K562 (cell line): ENCODE results near the gene NFKB2. TPM values are rescaled to one million over a fixed set of nuclear protein-coding genes. Genes with fewer than 3 reads are reported as not detected.

Source experiments
- CBX3 ChIP-seq, 2 experiments: IDR thresholded peaks; 1 replicate in 1 of 2; 2 replicates in 1 of 2; pipeline ENCODE4 v1.6.1; 2012; ENCODE audit warnings: inconsistent platforms in 2 of 2, low read length in 2 of 2, borderline replicate concordance in 1 of 2, control low read depth in 1 of 2
- CHD2 ChIP-seq: IDR thresholded peaks from 2 replicates; pipeline ENCODE4 v1.6.1; 2011; ENCODE audit warnings: low read depth, low read length
- FIP1L1 ChIP-seq: fragments of 200-400 bp; formaldehyde crosslinking; IDR thresholded peaks from 2 replicates; pipeline ENCODE4 v1.6.1; 2018; ENCODE audit warnings: mild to moderate bottlenecking, low read depth, low read length; ENCODE audit not compliant: poor library complexity, severe bottlenecking
- FOXJ2 ChIP-seq: fragments of 200-800 bp; sonication (Bioruptor generic); IDR thresholded peaks from 2 replicates; pipeline ENCODE4 v1.6.1; 2016; ENCODE audit warnings: missing genetic modification characterization, missing compliant biosample characterization
- HEY1 ChIP-seq: fragments of 250-450 bp; sonication (Bioruptor Pico); IDR thresholded peaks from 2 replicates; pipeline ENCODE4 v1.5.0; 2020; ENCODE audit warnings: mild to moderate bottlenecking, moderate library complexity, borderline replicate concordance
- L3MBTL2 ChIP-seq: fragments of 450-650 bp; IDR thresholded peaks from 2 replicates; pipeline ENCODE4 v1.6.1; 2016; ENCODE audit warnings: mild to moderate bottlenecking, moderate library complexity
- MAFF ChIP-seq: IDR thresholded peaks from 2 replicates; pipeline ENCODE4 v1.6.1; 2012; ENCODE audit warnings: low read length, improper control_type of control experiment
- NFIC ChIP-seq: fragments of 450-650 bp; IDR thresholded peaks from 2 replicates; pipeline ENCODE4 v1.6.1; 2017; ENCODE audit warnings: mild to moderate bottlenecking, inconsistent platforms
- RAD21 ChIP-seq, 2 experiments: fragments of 250-450 bp in 1 of 2; fragments of 450-650 bp in 1 of 2; sonication (Bioruptor Pico) in 1 of 2; formaldehyde crosslinking in 1 of 2; IDR thresholded peaks in 1 of 2; conservative IDR thresholded peaks in 1 of 2; 2 replicates each; pipeline versions ENCODE4 v1.4.0 to v1.8.0; 2020 to 2022; ENCODE audit warnings: mild to moderate bottlenecking in 2 of 2, moderate library complexity in 1 of 2
- RB1 ChIP-seq: fragments of 450-650 bp; IDR thresholded peaks from 2 replicates; pipeline ENCODE4 v1.6.1; 2017; ENCODE audit warnings: low read depth, mild to moderate bottlenecking
- SAFB ChIP-seq: fragments of 200-400 bp; formaldehyde crosslinking; IDR thresholded peaks from 2 replicates; pipeline ENCODE4 v1.6.1; 2017; ENCODE audit warnings: low read depth, low read length, borderline replicate concordance
- ZNF134 ChIP-seq: fragments of 250-450 bp; sonication (Bioruptor Pico); conservative IDR thresholded peaks from 2 replicates; pipeline ENCODE4 v1.4.0; 2020
- ZNF707 ChIP-seq: fragments of 250-450 bp; sonication (Bioruptor Pico); conservative IDR thresholded peaks from 2 replicates; pipeline ENCODE4 v1.8.0; 2022; ENCODE audit warnings: inconsistent platforms, mild to moderate bottlenecking, moderate library complexity
- ZNF766 ChIP-seq: fragments of 200-800 bp; sonication (Bioruptor generic); conservative IDR thresholded peaks from 2 replicates; pipeline ENCODE4 v1.6.1; 2016; ENCODE audit warnings: missing genetic modification characterization, missing compliant biosample characterization
- polyA plus RNA-seq, 8 experiments: library from polyadenylated mRNA; depleted of rRNA in 4 of 8; stranded (reverse) in 5 of 8; unstranded in 3 of 8; fragments of >200 nt; fragmentation: Nextera tagmentation in 2 of 8; fragmentation: Illumina TruSeq in 1 of 8; extraction: Ambion mirVana in 2 of 8; extraction: Trizol in 1 of 8; gene quantifications; 2 replicates each; pipeline versions ENCODE4 v1.2.1 to v1.2.3, GENCODE V29; 2011 to 2014; ENCODE audit warnings: inconsistent platforms in 1 of 8, missing spikeins in 1 of 8
- total RNA-seq, 7 experiments: library from RNA; depleted of rRNA in 6 of 7; stranded (reverse); fragments of >200 nt in 6 of 7; fragmentation: Illumina TruSeq in 2 of 7; extraction: Trizol in 2 of 7; gene quantifications; 2 replicates each; pipeline versions ENCODE4 v1.2.1 to v1.2.3, GENCODE V29; 2011 to 2021; ENCODE audit warnings: low replicate concordance in 1 of 7
- TF ChIP-seq, protein P1 (sequence below), 3 experiments: fragments of 200-800 bp in 1 of 3; fragments of 250-450 bp in 1 of 3; fragments of 450-650 bp in 1 of 3; sonication (Bioruptor Pico) in 1 of 3; sonication (Bioruptor generic) in 1 of 3; formaldehyde crosslinking in 1 of 3; IDR thresholded peaks; 2 replicates each; pipeline versions ENCODE4 v1.6.1 to v1.8.0; 2016 to 2022; ENCODE audit warnings: mild to moderate bottlenecking in 2 of 3, missing genetic modification characterization in 2 of 3, missing compliant biosample characterization in 1 of 3, moderate library complexity in 1 of 3
- TF ChIP-seq, protein P2 (sequence below): fragments of 450-650 bp; IDR thresholded peaks from 2 replicates; pipeline ENCODE4 v1.6.1; 2016
- TF ChIP-seq, protein P3 (sequence below), 2 experiments: fragments of 200-800 bp in 1 of 2; sonication (Bioruptor generic) in 1 of 2; sonication (generic) in 1 of 2; formaldehyde crosslinking in 1 of 2; IDR thresholded peaks in 1 of 2; conservative IDR thresholded peaks in 1 of 2; 2 replicates each; pipeline versions ENCODE4 v1.5.0 to v1.6.1; 2016 to 2020; ENCODE audit warnings: missing compliant biosample characterization in 1 of 2, missing genetic modification characterization in 1 of 2, missing genetic modification reagents in 1 of 2
- TF ChIP-seq, protein P4 (sequence below): fragments of 450-650 bp; IDR thresholded peaks from 2 replicates; pipeline ENCODE4 v1.6.1; 2018; ENCODE audit warnings: mild to moderate bottlenecking, low read depth; ENCODE audit not compliant: partially characterized antibody

NFKB2 gene
- total and polyA plus RNA-seq, 9 of the 15 experiments (the other 6 are each of a cell fraction or from before 2014, with no cell fraction given), result 0.07 to 20.3 (median 7.9) TPM

DNA sequence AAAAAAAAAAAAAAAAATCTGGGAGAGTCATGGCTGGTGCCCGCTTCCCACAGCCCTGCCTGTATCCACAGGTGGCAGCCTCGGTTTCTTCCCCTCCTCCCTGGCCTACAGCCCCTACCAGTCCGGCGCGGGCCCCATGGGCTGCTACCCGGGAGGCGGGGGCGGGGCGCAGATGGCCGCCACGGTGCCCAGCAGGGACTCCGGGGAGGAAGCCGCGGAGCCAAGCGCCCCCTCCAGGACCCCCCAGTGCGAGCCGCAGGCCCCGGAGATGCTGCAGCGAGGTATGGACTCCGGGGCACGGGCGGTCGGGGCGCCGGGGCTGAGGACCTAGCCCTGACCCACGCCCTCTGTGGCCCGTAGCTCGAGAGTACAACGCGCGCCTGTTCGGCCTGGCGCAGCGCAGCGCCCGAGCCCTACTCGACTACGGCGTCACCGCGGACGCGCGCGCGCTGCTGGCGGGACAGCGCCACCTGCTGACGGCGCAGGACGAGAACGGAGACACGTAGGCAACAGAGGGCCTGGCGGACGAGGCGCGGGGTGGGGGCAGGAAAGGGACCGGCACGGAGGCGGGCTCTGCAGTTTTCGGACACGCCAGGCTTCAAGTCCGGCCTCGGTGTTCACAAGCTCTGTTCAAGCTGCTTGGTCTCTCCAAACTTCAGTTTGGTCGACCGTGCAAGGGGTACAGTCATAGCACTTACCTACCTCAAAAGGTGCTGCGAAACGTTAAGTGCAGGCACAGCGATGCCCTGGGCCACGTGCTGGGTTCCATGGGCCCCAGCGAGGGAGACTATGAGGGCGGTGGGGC, 3.9 kb downstream of the NFKB2 start (continued):
- TF ChIP-seq, protein P1, sequence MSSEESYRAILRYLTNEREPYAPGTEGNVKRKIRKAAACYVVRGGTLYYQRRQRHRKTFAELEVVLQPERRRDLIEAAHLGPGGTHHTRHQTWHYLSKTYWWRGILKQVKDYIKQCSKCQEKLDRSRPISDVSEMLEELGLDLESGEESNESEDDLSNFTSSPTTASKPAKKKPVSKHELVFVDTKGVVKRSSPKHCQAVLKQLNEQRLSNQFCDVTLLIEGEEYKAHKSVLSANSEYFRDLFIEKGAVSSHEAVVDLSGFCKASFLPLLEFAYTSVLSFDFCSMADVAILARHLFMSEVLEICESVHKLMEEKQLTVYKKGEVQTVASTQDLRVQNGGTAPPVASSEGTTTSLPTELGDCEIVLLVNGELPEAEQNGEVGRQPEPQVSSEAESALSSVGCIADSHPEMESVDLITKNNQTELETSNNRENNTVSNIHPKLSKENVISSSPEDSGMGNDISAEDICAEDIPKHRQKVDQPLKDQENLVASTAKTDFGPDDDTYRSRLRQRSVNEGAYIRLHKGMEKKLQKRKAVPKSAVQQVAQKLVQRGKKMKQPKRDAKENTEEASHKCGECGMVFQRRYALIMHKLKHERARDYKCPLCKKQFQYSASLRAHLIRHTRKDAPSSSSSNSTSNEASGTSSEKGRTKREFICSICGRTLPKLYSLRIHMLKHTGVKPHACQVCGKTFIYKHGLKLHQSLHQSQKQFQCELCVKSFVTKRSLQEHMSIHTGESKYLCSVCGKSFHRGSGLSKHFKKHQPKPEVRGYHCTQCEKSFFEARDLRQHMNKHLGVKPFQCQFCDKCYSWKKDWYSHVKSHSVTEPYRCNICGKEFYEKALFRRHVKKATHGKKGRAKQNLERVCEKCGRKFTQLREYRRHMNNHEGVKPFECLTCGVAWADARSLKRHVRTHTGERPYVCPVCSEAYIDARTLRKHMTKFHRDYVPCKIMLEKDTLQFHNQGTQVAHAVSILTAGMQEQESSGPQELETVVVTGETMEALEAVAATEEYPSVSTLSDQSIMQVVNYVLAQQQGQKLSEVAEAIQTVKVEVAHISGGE (CRISPR knock-in tag; IDR thresholded peaks at IDR 0.05), result peak in 1 of 3 experiments; percentile 31; a peak in 1 of 6 replicates
- peak; percentile 79 for TF ChIP-seq L3MBTL2
- peak; percentile 85 for TF ChIP-seq FIP1L1
- no peak for TF ChIP-seq ZNF766 (CRISPR knock-in tag)
- no peak for TF ChIP-seq FOXJ2 (tag)
- no peak for TF ChIP-seq HEY1 (CRISPR knock-in tag)
- TF ChIP-seq RB1, result peak; percentile 92
- TF ChIP-seq, protein P2, sequence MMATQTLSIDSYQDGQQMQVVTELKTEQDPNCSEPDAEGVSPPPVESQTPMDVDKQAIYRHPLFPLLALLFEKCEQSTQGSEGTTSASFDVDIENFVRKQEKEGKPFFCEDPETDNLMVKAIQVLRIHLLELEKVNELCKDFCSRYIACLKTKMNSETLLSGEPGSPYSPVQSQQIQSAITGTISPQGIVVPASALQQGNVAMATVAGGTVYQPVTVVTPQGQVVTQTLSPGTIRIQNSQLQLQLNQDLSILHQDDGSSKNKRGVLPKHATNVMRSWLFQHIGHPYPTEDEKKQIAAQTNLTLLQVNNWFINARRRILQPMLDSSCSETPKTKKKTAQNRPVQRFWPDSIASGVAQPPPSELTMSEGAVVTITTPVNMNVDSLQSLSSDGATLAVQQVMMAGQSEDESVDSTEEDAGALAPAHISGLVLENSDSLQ, result no peak
- no peak for TF ChIP-seq CHD2
- TF ChIP-seq MAFF, result no peak
- TF ChIP-seq, protein P3, sequence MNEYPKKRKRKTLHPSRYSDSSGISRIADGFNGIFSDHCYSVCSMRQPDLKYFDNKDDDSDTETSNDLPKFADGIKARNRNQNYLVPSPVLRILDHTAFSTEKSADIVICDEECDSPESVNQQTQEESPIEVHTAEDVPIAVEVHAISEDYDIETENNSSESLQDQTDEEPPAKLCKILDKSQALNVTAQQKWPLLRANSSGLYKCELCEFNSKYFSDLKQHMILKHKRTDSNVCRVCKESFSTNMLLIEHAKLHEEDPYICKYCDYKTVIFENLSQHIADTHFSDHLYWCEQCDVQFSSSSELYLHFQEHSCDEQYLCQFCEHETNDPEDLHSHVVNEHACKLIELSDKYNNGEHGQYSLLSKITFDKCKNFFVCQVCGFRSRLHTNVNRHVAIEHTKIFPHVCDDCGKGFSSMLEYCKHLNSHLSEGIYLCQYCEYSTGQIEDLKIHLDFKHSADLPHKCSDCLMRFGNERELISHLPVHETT (CRISPR knock-in tag; conservative IDR thresholded peaks at IDR 0.05 in 1 of 2, IDR thresholded peaks at IDR 0.05 in 1 of 2), result no peak
- TF ChIP-seq SAFB, result peak; percentile 53; the same call in 1 of the 2 replicates
- TF ChIP-seq ZNF707 (CRISPR knock-in tag), result no peak
- no peak for TF ChIP-seq ZNF134 (CRISPR knock-in tag)
- TF ChIP-seq, protein P4, sequence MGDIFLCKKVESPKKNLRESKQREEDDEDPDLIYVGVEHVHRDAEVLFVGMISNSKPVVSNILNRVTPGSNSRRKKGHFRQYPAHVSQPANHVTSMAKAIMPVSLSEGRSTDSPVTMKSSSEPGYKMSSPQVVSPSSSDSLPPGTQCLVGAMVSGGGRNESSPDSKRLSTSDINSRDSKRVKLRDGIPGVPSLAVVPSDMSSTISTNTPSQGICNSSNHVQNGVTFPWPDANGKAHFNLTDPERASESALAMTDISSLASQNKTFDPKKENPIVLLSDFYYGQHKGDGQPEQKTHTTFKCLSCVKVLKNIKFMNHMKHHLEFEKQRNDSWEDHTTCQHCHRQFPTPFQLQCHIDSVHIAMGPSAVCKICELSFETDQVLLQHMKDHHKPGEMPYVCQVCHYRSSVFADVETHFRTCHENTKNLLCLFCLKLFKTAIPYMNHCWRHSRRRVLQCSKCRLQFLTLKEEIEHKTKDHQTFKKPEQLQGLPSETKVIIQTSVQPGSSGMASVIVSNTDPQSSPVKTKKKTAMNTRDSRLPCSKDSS, result no peak
- TF ChIP-seq RAD21 (CRISPR knock-in tag; conservative IDR thresholded peaks at IDR 0.05 in 1 of 2, IDR thresholded peaks at IDR 0.05 in 1 of 2), result peak; percentile 62 to 74
- 0 out of 3 replicates have a peak, but pooled peaks of 1 of the 2 experiments have one; percentile 34 for TF ChIP-seq CBX3 (IDR thresholded peaks at IDR 0.05; ENCODE audit: borderline replicate concordance in 1 of 2, low read length in 2 of 2)
- TF ChIP-seq NFIC, result peak; percentile 40; the same call in 1 of the 2 replicates
